Endothelial cell (in vitro differentiated cells): ENCODE results near the gene SGSM1. TPM values are rescaled to one million over a fixed set of nuclear protein-coding genes. Genes with fewer than 3 reads are reported as not detected.
"Not testable (repeated sequence)": the region's sequence is repeated elsewhere in the genome, so short reads cannot be mapped to it uniquely, and the experiment has no call there.

Source experiments
- DNase-seq: peaks from one replicate; pipeline ENCODE4 v3.0.0; 2021; ENCODE audit warnings: low spot score
- H3K27ac Mint-ChIP-seq: one replicate; pipeline ENCODE4 v1.8.0; 2021; ENCODE audit warnings: mixed read lengths, inconsistent platforms; ENCODE audit not compliant: unreplicated experiment
- H3K27me3 Mint-ChIP-seq: one replicate; pipeline ENCODE4 v1.8.0; 2021; ENCODE audit warnings: mild to moderate bottlenecking, moderate library complexity, mixed read lengths, inconsistent platforms; ENCODE audit not compliant: unreplicated experiment
- H3K36me3 Mint-ChIP-seq: one replicate; pipeline ENCODE4 v1.8.0; 2021; ENCODE audit warnings: mild to moderate bottlenecking, low read depth, mixed read lengths, inconsistent platforms; ENCODE audit not compliant: unreplicated experiment
- H3K4me1 Mint-ChIP-seq: one replicate; pipeline ENCODE4 v1.8.0; 2021; ENCODE audit warnings: mild to moderate bottlenecking, mixed read lengths, inconsistent platforms; ENCODE audit not compliant: unreplicated experiment
- H3K4me3 Mint-ChIP-seq: one replicate; pipeline ENCODE4 v1.8.0; 2021; ENCODE audit warnings: mild to moderate bottlenecking, mixed read lengths, inconsistent platforms; ENCODE audit not compliant: unreplicated experiment
- H3K9me3 Mint-ChIP-seq: one replicate; pipeline ENCODE4 v1.8.0; 2021; ENCODE audit warnings: mixed read lengths, inconsistent platforms; ENCODE audit not compliant: unreplicated experiment
- CTCF ChIP-seq: fragments of 200-600 bp; sonication (generic); IDR thresholded peaks from one replicate; pipeline ENCODE4 v1.5.0; 2021; ENCODE audit warnings: antibody characterized with exemption; ENCODE audit not compliant: unreplicated experiment
- total RNA-seq: library from RNA; stranded (reverse); fragmentation: NEBNext Ultra II Directional; extraction: Animal tissue kit (Norgen Biotek cat#: 25700); gene quantifications from one replicate; pipeline ENCODE4 v1.2.1, GENCODE V29; 2021; ENCODE audit not compliant: unreplicated experiment

Gene SGSM1
- total RNA-seq, 1 donor from 2014 or later: 2.4 TPM

DNA sequence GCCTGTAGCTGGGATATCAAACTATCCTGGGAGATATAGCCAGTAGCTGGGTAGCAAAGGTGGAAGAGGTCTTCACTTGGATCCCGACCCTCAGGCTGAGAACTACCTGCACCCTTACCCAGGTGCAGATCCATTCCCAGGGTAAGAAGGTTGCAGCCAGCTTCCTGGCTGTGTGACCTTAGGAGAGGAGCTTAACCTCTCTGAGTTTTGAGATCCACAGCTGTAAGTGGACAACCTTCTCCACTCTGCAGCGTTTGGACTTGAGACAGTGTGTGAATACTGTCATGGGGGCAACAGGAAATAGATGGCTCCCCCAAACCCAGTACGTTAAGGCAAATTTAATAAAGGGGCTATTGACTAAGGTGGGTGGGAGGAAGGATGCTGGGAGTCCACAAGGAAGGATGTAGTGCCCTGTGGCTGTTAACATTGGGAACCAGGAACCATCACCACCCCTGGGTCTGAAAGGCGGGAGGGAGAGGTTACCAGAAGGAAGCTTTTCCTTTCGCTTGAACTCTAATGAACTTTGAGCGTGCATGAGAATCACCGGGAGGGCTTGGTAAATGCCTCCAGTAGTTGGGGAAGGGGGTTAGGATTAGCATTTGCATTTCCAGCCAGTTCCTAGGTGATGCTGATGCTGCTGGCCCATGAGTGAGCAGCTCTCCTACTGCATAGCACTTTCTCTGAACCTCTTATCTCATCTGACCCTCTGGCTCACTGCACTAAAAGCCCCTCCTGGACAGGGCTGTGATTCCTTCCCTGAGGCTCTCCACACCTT, 24.4 kb downstream of the SGSM1 start:
- Mint-ChIP-seq H3K27me3 (no peaks in the 10 kb centered on the region), H3K27ac (no peak overlapping the region), H3K9me3 (no peaks in the 10 kb centered on the region), H3K4me3 (no peak overlapping the region), H3K36me3 (no peaks in the 10 kb centered on the region), H3K4me1 (no peaks in the 10 kb centered on the region)
- no peak for DNase-seq
- TF ChIP-seq CTCF: no peak

DNA sequence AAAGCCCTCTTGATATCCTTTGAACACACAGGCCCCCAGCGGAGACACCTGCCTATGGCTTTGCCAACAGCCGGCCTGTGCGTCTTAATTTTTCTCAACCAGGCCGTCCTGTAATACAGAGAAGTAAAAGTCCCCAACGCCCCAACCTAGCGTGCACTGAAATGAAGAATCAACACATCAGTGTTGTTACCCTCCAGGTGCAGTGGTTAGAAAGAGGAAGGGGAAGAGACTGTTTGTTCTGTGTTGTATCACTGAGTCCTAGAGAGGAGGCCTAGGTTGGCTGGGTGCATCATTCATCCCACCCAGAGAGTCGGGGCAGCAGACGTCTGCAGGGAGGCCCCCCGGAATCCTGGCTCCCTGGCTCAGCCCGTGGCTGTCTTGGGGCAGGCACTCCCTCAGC, 25.7 kb downstream of the SGSM1 start:
- Mint-ChIP-seq H3K9me3 (no peaks in the 10 kb centered on the region), H3K27me3 (no peaks in the 10 kb centered on the region), H3K27ac (no peak overlapping the region), H3K4me3 (no peak overlapping the region), H3K36me3 (no peaks in the 10 kb centered on the region), H3K4me1 (no peaks in the 10 kb centered on the region)
- DNase-seq: no peak
- no peak for TF ChIP-seq CTCF

DNA sequence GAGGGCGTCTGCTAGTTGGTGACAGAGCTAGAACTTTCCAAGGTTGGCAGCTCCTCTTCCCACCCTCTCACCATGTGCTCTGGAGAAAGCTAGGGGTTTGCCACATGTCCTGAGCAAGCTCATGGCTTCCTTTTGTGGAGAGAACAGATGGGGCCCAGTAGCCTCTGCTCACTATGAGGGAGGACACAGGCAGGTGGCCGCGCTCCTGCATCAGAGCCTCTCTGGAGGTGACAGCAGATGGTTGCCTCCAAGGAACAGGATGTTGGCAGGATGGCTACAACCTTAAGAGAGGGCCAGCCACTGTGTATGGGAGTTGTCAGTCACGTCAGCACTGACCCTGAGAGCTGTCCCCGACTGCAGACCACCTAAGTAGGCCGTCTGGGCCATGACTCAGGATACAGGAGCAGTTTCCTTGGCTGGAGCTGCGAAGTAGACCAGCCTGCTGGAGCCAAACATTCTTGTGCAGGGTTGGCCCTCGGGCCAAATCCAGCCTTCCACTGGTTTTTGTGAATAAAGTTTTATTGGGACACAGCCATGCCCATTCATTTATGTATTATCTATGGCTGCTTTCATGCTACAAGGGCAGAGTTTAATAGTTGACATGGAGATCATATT, 28.0 kb downstream of the SGSM1 start:
- H3K27me3 Mint-ChIP-seq: no peaks in the 10 kb centered on the region
- DNase-seq: no peak
- no peak overlapping the region for H3K4me3 Mint-ChIP-seq
- TF ChIP-seq CTCF: no peak
- no peaks in the 10 kb centered on the region for H3K9me3 Mint-ChIP-seq
- H3K4me1 Mint-ChIP-seq: no peaks in the 10 kb centered on the region
- H3K27ac Mint-ChIP-seq: no peak overlapping the region
- no peaks in the 10 kb centered on the region for H3K36me3 Mint-ChIP-seq

DNA sequence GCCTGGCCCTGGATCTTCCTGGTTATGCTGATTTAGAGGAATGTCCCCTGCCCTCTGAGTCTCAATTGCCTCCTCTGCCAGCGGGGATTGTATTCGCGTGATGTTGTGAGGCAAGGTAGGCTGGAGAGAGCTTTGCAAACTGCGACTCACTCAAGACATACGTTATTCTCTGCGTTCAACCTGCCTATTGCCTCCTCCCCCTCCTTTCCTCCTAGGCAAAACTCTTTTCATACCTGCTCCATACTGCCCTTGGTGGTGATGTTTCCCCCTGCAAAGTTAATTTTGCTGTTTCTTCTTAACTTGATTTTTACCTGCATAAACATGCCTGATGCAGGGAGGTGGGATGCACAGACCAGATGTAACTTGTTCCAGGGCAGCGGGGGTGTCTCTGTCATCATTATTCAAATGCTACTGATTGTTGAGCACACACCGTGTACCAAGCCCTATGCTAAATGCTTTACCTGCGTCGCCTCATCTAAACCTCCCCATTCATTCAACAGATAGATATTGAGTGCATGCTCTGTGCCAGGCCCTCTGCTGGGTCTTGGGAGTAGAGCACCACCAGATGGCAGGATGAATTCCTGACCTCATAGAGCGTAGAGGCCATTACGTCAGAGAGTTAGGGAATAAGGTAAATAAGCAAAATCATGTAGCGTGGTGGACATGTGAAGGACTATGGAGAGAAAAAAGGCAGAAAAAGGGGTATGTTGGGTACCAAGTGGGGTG, 29.0 kb downstream of the SGSM1 start:
- Mint-ChIP-seq H3K9me3 (no peaks in the 10 kb centered on the region), H3K4me3 (no peak overlapping the region), H3K27me3 (no peaks in the 10 kb centered on the region), H3K27ac (no peak overlapping the region), H3K36me3 (no peaks in the 10 kb centered on the region), H3K4me1 (no peaks in the 10 kb centered on the region)
- no peak for TF ChIP-seq CTCF
- peak; percentile 40 for DNase-seq

DNA sequence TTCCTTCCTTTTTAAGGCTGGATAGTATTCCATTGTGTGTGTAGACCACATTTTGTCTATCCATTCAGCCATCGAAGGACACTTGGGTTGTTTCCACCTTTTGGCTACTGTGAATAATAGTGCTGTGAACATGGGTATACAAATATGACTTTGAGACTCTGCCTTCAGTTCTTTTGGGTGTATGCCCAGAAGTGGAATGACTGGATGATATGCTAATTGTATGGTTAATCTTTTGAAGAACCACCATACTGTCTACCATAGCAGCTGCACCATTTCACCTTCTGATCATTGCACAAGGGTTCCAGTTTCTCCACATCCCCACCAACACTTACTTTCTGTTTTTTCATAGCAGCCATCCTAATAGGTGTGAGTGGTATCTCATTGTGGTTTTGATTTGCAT, 30.3 kb downstream of the SGSM1 start:
- Mint-ChIP-seq H3K9me3 (no peaks in the 10 kb centered on the region), H3K4me3 (no peak overlapping the region), H3K36me3 (no peaks in the 10 kb centered on the region), H3K4me1 (no peaks in the 10 kb centered on the region), H3K27me3 (no peaks in the 10 kb centered on the region), H3K27ac (no peak overlapping the region)
- no peak for TF ChIP-seq CTCF
- DNase-seq: no peak

DNA sequence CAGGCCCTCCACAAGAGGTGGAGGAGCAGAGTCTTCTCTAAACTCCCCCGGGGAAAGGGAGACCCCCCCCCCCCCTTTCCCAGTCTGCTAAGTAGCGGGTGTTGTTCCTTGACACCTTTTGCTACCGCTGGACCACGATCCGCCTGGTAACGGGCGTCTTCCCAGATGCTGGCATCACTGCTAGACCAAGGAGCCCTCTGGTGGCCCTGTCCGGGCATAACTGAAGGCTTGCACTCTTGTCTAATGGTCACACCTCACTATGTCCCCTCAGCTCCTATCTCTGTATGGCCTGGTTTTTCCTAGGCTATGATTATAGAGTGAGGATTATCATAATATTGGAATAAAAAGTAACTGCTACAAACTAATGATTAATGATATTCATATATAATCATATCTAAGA, 31.5 kb downstream of the SGSM1 start:
- H3K36me3 Mint-ChIP-seq, H3K4me3 Mint-ChIP-seq, H3K27ac Mint-ChIP-seq, DNase-seq, H3K9me3 Mint-ChIP-seq, H3K27me3 Mint-ChIP-seq, H3K4me1 Mint-ChIP-seq: not testable (repeated sequence)
